Fibroblast of the aortic adventitia (primary cell): Measurements from ENCODE around the gene LRRTM3. TPM values are rescaled to one million over a fixed set of nuclear protein-coding genes. Genes with fewer than 3 reads are reported as not detected.

ENCODE experiments used
- DNase-seq: peaks from one replicate; pipeline ENCODE4 v3.0.0-alpha.2; 2010; ENCODE audit warnings: low read depth
- H3K4me3 ChIP-seq: 2 replicates; pipeline ENCODE4 v1.5.1; 2011; ENCODE audit warnings: low read depth, mild to moderate bottlenecking, control low read depth, low read length, moderate library complexity
- total RNA-seq: library from RNA; depleted of rRNA; stranded (reverse); fragments of >200 nt; gene quantifications from 2 replicates; pipeline ENCODE4 v1.2.3, GENCODE V29; 2012; ENCODE audit warnings: low replicate concordance
- TF ChIP-seq, protein P1 (sequence below): IDR thresholded peaks from 2 replicates; pipeline ENCODE4 v1.5.1; 2011; ENCODE audit warnings: mild to moderate bottlenecking, low read length, control low read depth, inconsistent platforms; ENCODE audit not compliant: insufficient read depth

Gene LRRTM3
- total RNA-seq, 1 donor, result under 0.01 TPM

DNA sequence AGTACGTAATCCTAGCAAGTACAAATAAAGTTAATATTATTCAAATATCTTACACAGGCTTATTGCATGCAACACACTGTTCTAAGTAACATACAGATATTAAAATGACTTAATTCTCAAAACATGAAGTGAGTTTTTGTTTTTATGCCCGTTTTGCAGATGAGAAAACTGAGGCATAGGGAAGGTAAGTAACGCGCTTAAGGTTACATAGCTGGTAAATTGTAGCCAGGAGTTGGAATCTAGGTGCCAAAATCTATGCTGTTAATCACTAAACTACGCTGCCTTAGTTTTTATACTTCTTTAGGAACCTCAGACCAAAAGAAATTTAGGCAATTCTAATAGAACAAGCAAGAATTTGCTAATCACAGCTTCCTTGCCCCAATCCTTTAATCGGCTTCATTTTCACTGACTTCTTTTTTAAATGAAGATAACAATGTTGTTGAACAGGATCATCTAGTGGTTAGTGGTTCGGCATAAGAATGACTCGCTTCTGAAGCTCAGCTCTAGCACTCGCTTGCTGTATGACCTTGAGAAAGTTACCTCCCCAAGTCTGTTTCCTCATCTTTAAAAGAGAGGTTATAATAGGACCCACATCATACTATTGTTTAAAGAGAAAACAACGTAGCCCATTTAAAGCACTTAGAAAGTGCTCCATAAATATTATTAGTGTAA lies 1.0 kb upstream of the LRRTM3 start:
- TF ChIP-seq, protein P1, sequence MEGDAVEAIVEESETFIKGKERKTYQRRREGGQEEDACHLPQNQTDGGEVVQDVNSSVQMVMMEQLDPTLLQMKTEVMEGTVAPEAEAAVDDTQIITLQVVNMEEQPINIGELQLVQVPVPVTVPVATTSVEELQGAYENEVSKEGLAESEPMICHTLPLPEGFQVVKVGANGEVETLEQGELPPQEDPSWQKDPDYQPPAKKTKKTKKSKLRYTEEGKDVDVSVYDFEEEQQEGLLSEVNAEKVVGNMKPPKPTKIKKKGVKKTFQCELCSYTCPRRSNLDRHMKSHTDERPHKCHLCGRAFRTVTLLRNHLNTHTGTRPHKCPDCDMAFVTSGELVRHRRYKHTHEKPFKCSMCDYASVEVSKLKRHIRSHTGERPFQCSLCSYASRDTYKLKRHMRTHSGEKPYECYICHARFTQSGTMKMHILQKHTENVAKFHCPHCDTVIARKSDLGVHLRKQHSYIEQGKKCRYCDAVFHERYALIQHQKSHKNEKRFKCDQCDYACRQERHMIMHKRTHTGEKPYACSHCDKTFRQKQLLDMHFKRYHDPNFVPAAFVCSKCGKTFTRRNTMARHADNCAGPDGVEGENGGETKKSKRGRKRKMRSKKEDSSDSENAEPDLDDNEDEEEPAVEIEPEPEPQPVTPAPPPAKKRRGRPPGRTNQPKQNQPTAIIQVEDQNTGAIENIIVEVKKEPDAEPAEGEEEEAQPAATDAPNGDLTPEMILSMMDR, result no peak
- no peak overlapping the region for H3K4me3 ChIP-seq
- DNase-seq, result no peak

DNA sequence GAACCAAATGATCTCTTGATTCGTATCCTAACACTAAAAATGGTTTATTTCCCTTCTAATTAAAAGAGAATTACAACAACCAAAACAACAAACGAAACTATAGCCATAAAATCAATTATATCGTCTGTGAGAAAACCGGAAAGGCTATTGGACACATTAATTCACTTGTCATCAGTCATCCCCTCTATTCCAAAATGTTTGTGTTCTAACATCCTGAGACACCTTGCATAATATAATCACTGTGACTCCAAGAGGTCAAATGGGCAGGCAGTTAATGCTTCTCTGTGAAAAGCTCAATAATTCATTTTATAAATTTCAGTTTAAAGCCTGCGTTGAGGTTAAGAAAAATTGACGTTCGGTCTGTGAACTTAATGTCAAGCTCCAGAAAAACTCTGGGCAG lies 463 bp upstream of the LRRTM3 start:
- TF ChIP-seq, protein P1, result no peak
- no peak for DNase-seq
- no peak overlapping the region for H3K4me3 ChIP-seq

DNA sequence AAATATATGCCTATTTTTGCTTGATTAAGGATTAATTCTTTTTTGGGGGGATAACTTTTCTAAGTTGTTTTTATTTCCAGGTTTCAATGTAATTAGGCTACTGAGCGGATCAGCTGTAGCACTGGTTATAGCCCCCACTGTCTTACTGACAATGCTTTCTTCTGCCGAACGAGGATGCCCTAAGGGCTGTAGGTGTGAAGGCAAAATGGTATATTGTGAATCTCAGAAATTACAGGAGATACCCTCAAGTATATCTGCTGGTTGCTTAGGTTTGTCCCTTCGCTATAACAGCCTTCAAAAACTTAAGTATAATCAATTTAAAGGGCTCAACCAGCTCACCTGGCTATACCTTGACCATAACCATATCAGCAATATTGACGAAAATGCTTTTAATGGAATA lies 1.0 kb downstream of the LRRTM3 start:
- DNase-seq, result no peak
- H3K4me3 ChIP-seq, result no peak overlapping the region
- TF ChIP-seq, protein P1, result no peak

DNA sequence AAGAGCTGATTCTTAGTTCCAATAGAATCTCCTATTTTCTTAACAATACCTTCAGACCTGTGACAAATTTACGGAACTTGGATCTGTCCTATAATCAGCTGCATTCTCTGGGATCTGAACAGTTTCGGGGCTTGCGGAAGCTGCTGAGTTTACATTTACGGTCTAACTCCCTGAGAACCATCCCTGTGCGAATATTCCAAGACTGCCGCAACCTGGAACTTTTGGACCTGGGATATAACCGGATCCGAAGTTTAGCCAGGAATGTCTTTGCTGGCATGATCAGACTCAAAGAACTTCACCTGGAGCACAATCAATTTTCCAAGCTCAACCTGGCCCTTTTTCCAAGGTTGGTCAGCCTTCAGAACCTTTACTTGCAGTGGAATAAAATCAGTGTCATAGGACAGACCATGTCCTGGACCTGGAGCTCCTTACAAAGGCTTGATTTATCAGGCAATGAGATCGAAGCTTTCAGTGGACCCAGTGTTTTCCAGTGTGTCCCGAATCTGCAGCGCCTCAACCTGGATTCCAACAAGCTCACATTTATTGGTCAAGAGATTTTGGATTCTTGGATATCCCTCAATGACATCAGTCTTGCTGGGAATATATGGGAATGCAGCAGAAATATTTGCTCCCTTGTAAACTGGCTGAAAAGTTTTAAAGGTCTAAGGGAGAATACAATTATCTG lies 1.6 kb downstream of the LRRTM3 start:
- TF ChIP-seq, protein P1, result no peak
- DNase-seq, result no peak
- no peak overlapping the region for H3K4me3 ChIP-seq

DNA sequence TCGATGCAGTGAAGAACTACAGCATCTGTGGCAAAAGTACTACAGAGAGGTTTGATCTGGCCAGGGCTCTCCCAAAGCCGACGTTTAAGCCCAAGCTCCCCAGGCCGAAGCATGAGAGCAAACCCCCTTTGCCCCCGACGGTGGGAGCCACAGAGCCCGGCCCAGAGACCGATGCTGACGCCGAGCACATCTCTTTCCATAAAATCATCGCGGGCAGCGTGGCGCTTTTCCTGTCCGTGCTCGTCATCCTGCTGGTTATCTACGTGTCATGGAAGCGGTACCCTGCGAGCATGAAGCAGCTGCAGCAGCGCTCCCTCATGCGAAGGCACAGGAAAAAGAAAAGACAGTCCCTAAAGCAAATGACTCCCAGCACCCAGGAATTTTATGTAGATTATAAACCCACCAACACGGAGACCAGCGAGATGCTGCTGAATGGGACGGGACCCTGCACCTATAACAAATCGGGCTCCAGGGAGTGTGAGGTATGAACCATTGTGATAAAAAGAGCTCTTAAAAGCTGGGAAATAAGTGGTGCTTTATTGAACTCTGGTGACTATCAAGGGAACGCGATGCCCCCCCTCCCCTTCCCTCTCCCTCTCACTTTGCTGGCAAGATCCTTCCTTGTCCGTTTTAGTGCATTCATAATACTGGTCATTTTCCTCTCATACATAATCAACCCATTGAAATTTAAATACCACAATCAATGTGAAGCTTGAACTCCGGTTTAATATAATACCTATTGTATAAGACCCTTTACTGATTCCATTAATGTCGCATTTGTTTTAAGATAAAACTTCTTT lies 2.3 kb downstream of the LRRTM3 start:
- no peak overlapping the region for H3K4me3 ChIP-seq
- no peak for DNase-seq
- TF ChIP-seq, protein P1, result no peak

DNA sequence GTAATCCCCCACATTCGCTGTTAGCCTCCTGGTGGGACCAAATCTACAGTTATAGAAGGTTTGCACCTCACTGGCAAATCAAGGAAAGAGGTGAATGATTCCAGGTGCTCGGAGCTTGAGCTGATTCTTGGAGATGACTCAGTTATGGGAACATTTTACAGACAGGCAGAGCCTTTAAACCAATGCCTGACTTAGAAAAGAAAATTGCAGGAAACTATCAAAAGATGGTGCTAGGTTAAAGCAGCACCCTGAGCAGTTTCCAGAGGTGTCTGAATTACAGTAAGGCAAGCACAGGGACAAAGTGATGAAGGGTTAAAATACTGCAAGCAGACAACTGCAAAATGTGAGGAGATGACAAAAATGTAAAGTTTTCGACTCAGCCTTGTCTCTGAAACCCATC lies 2.9 kb downstream of the LRRTM3 start:
- DNase-seq, result no peak
- TF ChIP-seq, protein P1, result no peak
- no peak overlapping the region for H3K4me3 ChIP-seq
